SKM-1 (cell line): ENCODE data around the gene PRIMA1.
"Not testable (repeated sequence)": the region's sequence is repeated elsewhere in the genome, so short reads cannot be mapped to it uniquely, and the experiment has no call there.

Experiments
- DNase-seq: peaks from one replicate; lab custom pipeline; 2025; ENCODE audit not compliant: unreplicated experiment; lab: John Stamatoyannopoulos, UW

Gene PRIMA1, protein sequence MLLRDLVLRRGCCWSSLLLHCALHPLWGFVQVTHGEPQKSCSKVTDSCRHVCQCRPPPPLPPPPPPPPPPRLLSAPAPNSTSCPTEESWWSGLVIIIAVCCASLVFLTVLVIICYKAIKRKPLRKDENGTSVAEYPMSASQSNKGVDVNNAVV

GRCh38 chr14:93788293-93788542 lies at the start of gene PRIMA1:
Gene PRIMA1, minus strand, starts transcription at chr14:93788485. Its CDS starts 767 bp downstream, at chr14:93787718.
- no peak for DNase-seq

- no peak for DNase-seq
Observed at GRCh38 chr14:93834699-93835371, 46.5 kb upstream of the PRIMA1 start.

- DNase-seq, result no peak
Observed at GRCh38 chr14:93832665-93833064, 44.4 kb upstream of the PRIMA1 start.

- no peak for DNase-seq
Observed at GRCh38 chr14:93832081-93832480, 43.8 kb upstream of the PRIMA1 start.

- DNase-seq, result no peak
Observed at GRCh38 chr14:93830753-93831461, 42.6 kb upstream of the PRIMA1 start.

- no peak for DNase-seq
Observed at GRCh38 chr14:93829839-93830481, 41.7 kb upstream of the PRIMA1 start.

GRCh38 chr14:93825235-93825553 lies 36.9 kb upstream of the PRIMA1 start:
- DNase-seq, result no peak

DNA sequence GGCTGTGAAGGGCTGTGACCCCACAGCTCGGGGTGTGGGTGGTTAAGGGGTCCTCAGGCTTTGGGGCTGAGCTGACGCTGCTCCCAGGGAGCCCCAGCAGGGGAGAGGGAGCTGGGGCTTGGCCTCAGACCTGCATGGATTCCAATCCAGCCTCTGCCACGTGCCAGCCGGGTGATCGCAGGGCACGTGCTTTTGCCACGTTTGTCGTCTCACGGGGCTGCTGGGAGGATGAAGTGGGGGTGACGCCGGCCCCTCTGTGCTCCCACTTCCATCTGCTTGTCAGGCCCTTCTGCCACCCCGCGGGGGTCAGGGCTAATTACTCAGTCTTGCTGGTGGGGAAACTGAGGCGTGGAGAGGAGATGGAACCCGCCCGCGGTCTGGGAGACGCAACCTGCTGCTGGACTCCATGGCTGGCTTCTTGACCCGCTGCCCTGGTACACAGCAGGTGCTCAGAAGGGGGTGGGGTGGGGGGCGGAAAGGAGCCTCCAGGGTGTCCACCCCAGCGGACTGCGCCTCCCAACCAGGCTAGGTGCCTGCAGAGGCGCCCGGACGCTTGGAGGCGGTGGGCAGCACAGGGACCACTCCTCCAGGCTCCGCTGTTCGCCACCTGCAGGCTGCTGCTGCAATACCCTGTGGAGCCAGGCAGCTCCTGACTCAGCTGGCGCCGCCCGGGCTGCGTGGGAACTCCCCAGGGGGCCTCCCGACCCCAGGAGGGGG lies 36.4 kb upstream of the PRIMA1 start:
- no peak for DNase-seq

DNA sequence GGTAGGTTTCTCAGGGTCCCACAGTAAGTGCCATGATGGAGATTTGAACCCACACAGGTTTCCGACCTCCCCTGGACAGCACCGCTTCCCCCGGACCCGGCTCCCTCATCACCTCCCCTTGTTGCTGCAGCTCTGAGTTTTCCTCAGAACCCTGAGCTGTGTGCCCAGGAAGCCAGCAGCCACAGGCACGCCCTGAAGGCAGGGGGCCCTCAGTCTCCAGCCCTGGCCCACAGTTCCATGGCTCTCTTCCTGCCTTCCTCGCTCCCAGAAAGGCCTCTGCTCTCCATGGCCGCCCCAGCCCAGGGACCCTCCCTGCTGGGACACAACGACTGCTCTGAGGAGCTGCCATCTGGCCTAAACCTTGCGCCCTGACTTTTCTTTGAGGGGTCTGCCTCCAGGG lies 35.8 kb upstream of the PRIMA1 start:
- no peak for DNase-seq

DNA sequence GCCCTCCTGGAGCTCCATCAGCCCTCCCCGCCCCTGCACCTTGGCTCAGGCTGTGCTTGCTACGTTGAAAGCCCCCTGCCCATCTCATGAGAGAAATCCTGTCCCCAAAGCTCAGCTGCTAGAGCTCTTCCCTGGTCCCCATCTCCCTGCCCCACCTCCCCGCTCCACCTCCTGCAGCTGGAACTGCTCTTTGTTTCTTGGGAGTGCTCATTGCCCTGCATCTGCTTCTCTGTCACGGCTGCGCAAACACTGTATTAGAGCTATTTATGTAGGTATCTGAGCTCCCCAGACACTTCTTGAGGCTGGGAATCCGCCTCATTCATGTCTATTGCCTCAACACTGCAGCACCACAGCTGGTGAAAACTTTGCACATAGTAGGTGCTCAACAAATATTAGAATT lies 32.8 kb upstream of the PRIMA1 start:
- DNase-seq, result no peak

DNA sequence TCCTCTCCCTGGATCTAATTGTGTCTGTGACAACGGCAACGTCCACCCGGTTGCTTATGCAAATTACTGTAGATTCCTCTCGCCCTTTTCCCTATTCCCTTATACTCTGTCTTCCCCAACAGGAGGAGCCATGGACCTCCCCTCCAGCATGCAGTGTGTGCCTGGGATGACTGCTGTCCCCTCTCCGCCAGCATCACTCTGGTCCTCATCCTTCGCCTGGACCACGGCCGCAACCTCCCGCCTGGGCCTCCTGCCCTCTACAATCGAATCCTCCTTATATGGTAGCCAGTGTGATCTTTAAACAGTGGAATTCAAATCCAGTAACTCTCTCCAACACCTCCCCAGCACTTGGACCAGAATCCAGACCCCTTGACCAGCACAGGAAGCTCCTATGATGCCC lies 30.6 kb upstream of the PRIMA1 start:
- no peak for DNase-seq

- DNase-seq, result no peak
Observed at GRCh38 chr14:93811676-93812075, 23.4 kb upstream of the PRIMA1 start.

- no peak for DNase-seq
Observed at GRCh38 chr14:93811020-93811419, 22.7 kb upstream of the PRIMA1 start.

DNA sequence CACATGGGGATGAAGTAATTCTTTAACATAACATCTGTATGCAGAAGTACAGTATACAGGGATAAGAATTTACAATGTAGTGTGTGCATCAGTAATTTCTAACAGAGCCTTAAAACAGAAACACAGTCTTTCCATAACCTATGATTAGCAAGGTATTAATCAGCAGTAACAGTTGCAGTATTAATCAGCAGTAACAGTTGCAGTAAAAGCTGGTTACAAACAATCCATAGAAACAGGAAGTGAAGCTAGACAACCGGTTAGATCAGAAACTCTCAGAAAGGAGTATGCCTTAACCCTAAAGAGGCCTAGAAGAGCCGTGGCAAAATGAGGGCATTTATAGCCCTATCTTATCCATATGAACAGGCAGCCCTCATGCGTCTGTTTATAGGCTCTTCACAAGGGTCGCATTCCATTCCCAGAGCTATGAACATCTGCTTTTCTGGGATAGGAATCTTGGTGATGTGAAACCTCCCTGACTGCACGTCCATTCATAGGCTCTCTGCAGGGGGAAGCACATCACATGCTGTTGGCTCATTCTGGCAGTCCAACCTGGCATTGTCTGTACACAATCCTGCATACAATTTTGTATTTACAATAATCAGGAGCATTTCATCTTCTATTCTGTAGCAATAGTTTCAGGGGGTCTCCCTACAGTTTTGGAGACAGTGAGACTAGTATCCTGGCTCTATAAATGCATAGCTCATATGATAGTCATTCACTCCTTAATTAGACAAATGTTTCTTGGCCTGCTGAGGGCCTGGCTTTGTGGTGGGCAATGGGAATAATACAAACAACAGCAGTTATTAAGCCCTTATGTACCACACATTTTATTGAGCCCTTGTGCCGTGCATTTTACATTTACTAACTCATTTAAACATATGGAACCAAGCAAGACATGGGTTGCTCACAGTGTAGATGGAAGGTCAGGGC lies 21.5 kb upstream of the PRIMA1 start:
- not testable (repeated sequence) for DNase-seq

DNA sequence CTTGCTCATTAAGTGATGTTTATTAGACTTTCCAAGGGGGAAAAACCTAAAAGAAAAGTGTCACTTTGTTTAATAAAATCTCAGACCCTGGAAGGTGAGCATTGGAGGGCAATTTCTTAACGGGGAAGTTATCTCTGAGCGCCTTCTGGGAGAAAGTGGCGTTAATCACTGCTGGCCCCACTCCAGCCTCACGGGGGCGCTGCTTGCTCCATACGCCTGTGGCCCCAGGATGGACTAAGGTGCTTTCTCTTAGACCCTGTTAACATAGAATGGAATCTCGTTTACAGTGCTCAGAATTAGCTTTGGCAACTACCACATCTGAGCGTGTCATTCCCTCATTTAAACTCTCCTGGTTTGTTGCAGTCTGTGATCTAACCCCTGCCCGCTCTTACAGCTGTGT lies 16.4 kb upstream of the PRIMA1 start:
- no peak for DNase-seq

- no peak for DNase-seq
Observed at GRCh38 chr14:93803408-93804318, 15.4 kb upstream of the PRIMA1 start.

DNA sequence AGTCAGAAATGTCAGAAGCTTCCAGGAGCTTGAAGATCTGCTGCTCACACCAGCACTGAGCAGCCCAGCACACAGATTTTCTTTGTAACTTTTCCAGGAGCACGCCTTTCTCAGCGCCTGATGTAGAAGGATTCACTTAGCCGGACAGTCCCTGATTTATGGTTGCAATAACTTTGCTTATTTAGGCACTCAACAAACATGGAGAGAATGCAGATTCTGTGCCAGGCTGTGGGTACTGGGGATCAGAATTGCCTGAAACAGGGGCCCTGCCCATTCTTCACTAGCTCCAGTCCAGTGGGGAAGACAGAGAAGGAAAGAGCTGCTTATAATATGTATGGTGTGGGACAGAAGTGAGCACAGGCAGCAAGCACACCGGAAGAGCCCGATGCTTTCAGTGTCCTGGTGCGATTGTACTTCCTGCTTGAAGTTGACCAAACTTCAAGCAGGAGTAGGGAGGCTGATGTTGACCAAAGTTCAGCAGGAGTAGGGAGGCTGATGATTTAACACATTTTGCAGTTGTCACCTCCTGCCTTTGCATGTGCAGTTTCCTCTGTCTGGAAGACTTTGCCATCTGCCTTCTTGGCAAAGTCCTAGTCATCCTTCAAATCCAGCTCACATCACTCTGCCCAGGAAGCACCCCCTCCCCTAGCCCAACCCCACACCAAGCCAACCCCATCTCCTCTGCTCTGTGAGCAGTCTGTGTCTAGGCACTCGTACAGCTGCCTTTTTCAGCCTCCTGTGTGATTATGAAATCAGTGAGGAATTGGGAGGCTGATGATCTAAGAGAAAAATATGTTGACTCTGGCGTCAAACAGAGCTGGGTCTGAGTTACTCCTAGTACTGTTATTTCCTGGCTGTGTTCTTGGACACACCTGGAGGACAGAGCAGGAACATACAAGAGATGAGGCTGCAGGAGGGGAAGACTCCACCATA lies 12.0 kb upstream of the PRIMA1 start:
- no peak for DNase-seq

DNA sequence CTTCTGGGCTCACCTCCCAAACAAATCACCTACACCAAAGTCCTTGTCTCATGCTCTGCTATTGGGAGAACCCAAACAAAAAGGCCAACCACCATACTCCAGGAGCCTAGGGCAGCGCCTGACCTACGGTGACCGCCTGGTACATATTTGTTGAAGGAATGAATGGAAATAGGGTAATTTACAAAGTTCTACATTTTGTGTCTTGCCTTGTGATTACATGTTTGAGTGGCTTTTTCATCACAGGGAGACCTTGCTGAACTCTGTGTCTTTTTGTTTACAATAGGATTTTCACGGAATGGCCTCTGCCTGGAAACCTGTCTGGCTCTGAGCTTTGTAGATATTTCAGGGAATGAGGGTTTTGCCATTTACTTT lies 11.3 kb upstream of the PRIMA1 start:
- DNase-seq, result no peak

DNA sequence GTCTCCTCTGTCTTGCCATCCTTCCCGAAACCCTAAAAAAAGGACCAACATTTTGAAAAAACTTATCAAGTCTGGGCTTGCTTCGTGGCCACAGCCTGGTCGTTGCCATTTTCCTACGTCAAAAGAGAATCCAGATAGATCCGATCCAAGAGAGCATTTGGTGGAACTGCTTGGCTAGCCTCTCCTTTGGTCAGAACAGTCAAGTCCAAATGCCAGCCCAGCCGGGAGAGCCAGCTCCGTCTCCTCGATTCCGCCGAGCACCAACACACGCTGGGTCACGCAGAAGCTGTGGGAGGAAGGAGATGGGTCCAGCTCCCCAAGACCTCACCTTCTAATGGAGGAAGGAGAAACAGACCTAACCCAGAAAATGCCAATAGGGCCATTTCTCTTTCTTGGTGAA lies 9.3 kb upstream of the PRIMA1 start:
- no peak for DNase-seq
